ENCODE data around the gene IGFLR1. TPM values are rescaled to one million over a fixed set of nuclear protein-coding genes. Genes with fewer than 3 reads are reported as not detected.

Gene IGFLR1
- total and polyA plus RNA-seq, 2 of the 8 experiments (the other 6 are each of a cell fraction or from before 2014, with no cell fraction given): 8.4 to 28.9 TPM

DNA sequence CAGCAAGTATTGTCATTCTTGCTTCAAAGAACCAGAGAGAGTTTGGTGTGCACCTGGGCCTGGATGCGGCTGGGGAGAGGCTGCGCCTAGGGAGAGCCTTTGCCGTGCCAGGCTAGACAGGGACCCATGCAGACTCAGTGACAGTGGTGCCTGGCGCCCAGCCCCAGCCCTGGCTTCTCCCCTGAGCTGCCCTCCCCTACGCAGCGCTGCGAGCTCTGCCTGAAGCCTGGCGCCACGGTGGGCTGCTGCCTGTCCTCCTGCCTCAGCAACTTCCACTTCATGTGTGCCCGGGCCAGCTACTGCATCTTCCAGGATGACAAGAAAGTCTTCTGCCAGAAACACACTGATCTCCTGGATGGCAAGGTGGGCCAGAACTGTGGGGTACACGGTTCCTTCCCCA, 12.5 kb downstream of the IGFLR1 start:
- Histone ChIP-seq H3K9me3 (ENCODE audit: insufficient read depth in 2 of 2, low read depth in 1 of 2, low read length in 1 of 2) (no peaks in the 10 kb centered on the region), H2AFZ (ENCODE audit: low read length) (no peak overlapping the region), H3K27me3 (replicated peaks in 1 of 4; ENCODE audit: control insufficient read depth in 3 of 4, extremely low read depth in 1 of 4, insufficient read depth in 3 of 4, low read length in 3 of 4) (no peaks in the 10 kb centered on the region), H3K23me2 (ENCODE audit: low read depth, low read length) (no peaks in the 10 kb centered on the region), H2BK15ac (ENCODE audit: low read length) (no peak overlapping the region), H2AK5ac (ENCODE audit: low read depth, low read length) (no peak overlapping the region), H3K4me2 (ENCODE audit: insufficient read depth in 1 of 2, low read depth in 2 of 2, low read length in 2 of 2) (no peak overlapping the region), H3K36me3 (ENCODE audit: control insufficient read depth in 2 of 4, insufficient read depth in 4 of 4, low read length in 3 of 4) (peaks cover 33 to 73% (median 69%) of the 10 kb centered on the region in 4 experiments), H3K27ac (ENCODE audit: low read depth, low read length) (no peak overlapping the region), H3K14ac (ENCODE audit: insufficient read length) (no peak overlapping the region), H3K79me2 (ENCODE audit: control insufficient read depth in 1 of 2, insufficient read depth in 2 of 2, low read length in 2 of 2) (no peaks in the 10 kb centered on the region), H4K5ac (ENCODE audit: insufficient read length, low read depth, low read length) (no peak overlapping the region), H3K4me1 (replicated peaks in 1 of 4; ENCODE audit: control insufficient read depth in 3 of 4, insufficient read depth in 4 of 4, low read length in 3 of 4) (no peaks in the 10 kb centered on the region), H4K20me1 (replicated peaks in 1 of 2; ENCODE audit: control insufficient read depth in 1 of 2, insufficient read depth in 2 of 2, low read length in 2 of 2) (peaks cover 12 to 24% of the 10 kb centered on the region in 2 experiments), H3K18ac (ENCODE audit: extremely low read depth, low read length) (no peak overlapping the region), H2BK120ac (replicated peaks; ENCODE audit: low read depth, low read length) (no peak overlapping the region), H3K23ac (ENCODE audit: insufficient read length) (no peak overlapping the region), H3K79me1 (ENCODE audit: low read depth, low read length) (no peaks in the 10 kb centered on the region), H3K56ac (replicated peaks; ENCODE audit: insufficient read length, low read depth, low read length) (no peak overlapping the region), H3K4ac (replicated peaks; ENCODE audit: insufficient read length, low read depth, low read length) (no peak overlapping the region), H3K9ac (replicated peaks in 1 of 4; ENCODE audit: extremely low read depth in 1 of 4, low read depth in 3 of 4, low read length in 3 of 4) (no peak overlapping the region), H2BK12ac (ENCODE audit: low read depth, low read length) (no peak overlapping the region), H3K4me3 (ENCODE audit: extremely low read depth in 1 of 4, insufficient read depth in 2 of 4, low read depth in 3 of 4, low read length in 4 of 4) (no peak overlapping the region), H2BK20ac (ENCODE audit: low read length) (no peak overlapping the region), H4K8ac (ENCODE audit: extremely low read depth, insufficient read depth, low read length) (no peak overlapping the region), H2BK5ac (ENCODE audit: low read depth, low read length) (no peak overlapping the region), H4K91ac (replicated peaks; ENCODE audit: insufficient read length, low read length) (no peak overlapping the region)
- DNase-seq (ENCODE audit: low read depth in 1 of 2, low spot score in 2 of 2): no peak
- POLR2A ChIA-PET (ENCODE audit: partially characterized antibody): interaction anchor here (1.0 to 3.4 kb wide), 2 partner anchors 10 to 11 kb away, joined by 4 to 14 read pairs; no protein-coding TSS in a partner anchor
- CTCF ChIA-PET (ENCODE audit: partially characterized antibody): interaction anchor here (0.5 to 11.8 kb wide), 4 partner anchors 8 to 232 kb away, joined by 3 to 80 read pairs (median 3); partner anchors contain the start of gene IGFLR1
- no peak for FAIRE-seq
- WGBS, 2 experiments (ENCODE audit: extremely low coverage in 1 of 2, insufficient coverage in 1 of 2, insufficient read length in 1 of 2, insufficient replicate concordance in 2 of 2, low coverage in 1 of 2, low lambda C conversion rate in 2 of 2, missing lambda C conversion rate in 1 of 2): 83% methylated on average over 7 of the region's 11 CpGs; no CpG with 5 or more reads in 1 of the 2 experiments
- no peak for TF ChIP-seq CTCF (IDR thresholded peaks at IDR 0.05; ENCODE audit: control extremely low read depth in 1 of 3, insufficient read depth in 1 of 3, low read depth in 1 of 3, low read length in 3 of 3)
- TF ChIP-seq EGR1 (IDR thresholded peaks at IDR 0.05; ENCODE audit: borderline replicate concordance, low read depth, low read length): no peak
- no peak for TF ChIP-seq RNF2 (IDR thresholded peaks at IDR 0.05; ENCODE audit: borderline replicate concordance, low read depth, low read length, missing control alignments, poor library complexity, severe bottlenecking)
- no peak for TF ChIP-seq RAD21 (IDR thresholded peaks at IDR 0.05 in 1 of 2, conservative IDR thresholded peaks at IDR 0.05 in 1 of 2; ENCODE audit: low read depth in 2 of 2, low read length in 2 of 2)
- no peak for TF ChIP-seq EZH2 (IDR thresholded peaks at IDR 0.05; ENCODE audit: low read depth, low read length, severe bottlenecking)

Measured in H1 (cell line).